WTC11 (cell line): Measurements from ENCODE around the gene AJAP1.

ENCODE experiments used
- AR ChIP-seq: fragments of 250-450 bp; sonication (Bioruptor Pico); IDR thresholded peaks from 2 replicates; pipeline ENCODE4 v1.9.0; 2021; ENCODE audit warnings: mild to moderate bottlenecking
- ATF1 ChIP-seq: sonication (generic); formaldehyde crosslinking; IDR thresholded peaks from 2 replicates; pipeline ENCODE4 v1.8.1; 2023; ENCODE audit warnings: mild to moderate bottlenecking, moderate library complexity, missing genetic modification reagents
- CBFB ChIP-seq: sonication (generic); formaldehyde crosslinking; IDR thresholded peaks from 2 replicates; pipeline ENCODE4 v1.8.1; 2022; ENCODE audit warnings: mild to moderate bottlenecking, low read depth, missing genetic modification reagents
- CTCF ChIP-seq: fragments of 200-600 bp; IDR thresholded peaks from 2 replicates; pipeline ENCODE4 v1.8.0; 2022; ENCODE audit warnings: antibody characterized with exemption
- E2F4 ChIP-seq: sonication (generic); formaldehyde crosslinking; IDR thresholded peaks from 2 replicates; pipeline ENCODE4 v1.8.1; 2022; ENCODE audit warnings: low read depth, mild to moderate bottlenecking, moderate library complexity, missing genetic modification reagents, borderline replicate concordance
- FOXK1 ChIP-seq: sonication (generic); formaldehyde crosslinking; IDR thresholded peaks from 2 replicates; pipeline ENCODE4 v1.8.0; 2022; ENCODE audit warnings: mild to moderate bottlenecking, moderate library complexity, missing genetic modification reagents
- GTF2I ChIP-seq: fragments of 250-450 bp; sonication (Bioruptor Pico); conservative IDR thresholded peaks from 2 replicates; pipeline ENCODE4 v1.4.0; 2021; ENCODE audit warnings: mild to moderate bottlenecking
- NFE2L1 ChIP-seq: sonication (generic); formaldehyde crosslinking; IDR thresholded peaks from 2 replicates; pipeline ENCODE4 v1.8.1; 2023; ENCODE audit warnings: missing genetic modification reagents
- NR2C2 ChIP-seq: sonication (generic); formaldehyde crosslinking; IDR thresholded peaks from 2 replicates; pipeline ENCODE4 v1.8.0; 2022; ENCODE audit warnings: mild to moderate bottlenecking, missing genetic modification reagents
- PRRX2 ChIP-seq: fragments of 250-450 bp; sonication (Bioruptor Pico); IDR thresholded peaks from 2 replicates; pipeline ENCODE4 v1.8.0; 2021; ENCODE audit warnings: mild to moderate bottlenecking
- ZNF121 ChIP-seq: sonication (generic); formaldehyde crosslinking; IDR thresholded peaks from 2 replicates; pipeline ENCODE4 v1.8.0; 2023; ENCODE audit warnings: missing genetic modification reagents
- TF ChIP-seq, protein P1 (sequence below): sonication (generic); formaldehyde crosslinking; IDR thresholded peaks from 2 replicates; pipeline ENCODE4 v1.8.0; 2022; ENCODE audit warnings: mild to moderate bottlenecking, missing genetic modification reagents
- TF ChIP-seq, protein P2 (sequence below): sonication (generic); formaldehyde crosslinking; IDR thresholded peaks from 2 replicates; pipeline ENCODE4 v1.8.0; 2022; ENCODE audit warnings: mild to moderate bottlenecking, missing genetic modification reagents
- TF ChIP-seq, protein P3 (sequence below): sonication (generic); formaldehyde crosslinking; IDR thresholded peaks from 2 replicates; pipeline ENCODE4 v1.8.1; 2023; ENCODE audit warnings: mild to moderate bottlenecking, missing genetic modification reagents, moderate library complexity

DNA sequence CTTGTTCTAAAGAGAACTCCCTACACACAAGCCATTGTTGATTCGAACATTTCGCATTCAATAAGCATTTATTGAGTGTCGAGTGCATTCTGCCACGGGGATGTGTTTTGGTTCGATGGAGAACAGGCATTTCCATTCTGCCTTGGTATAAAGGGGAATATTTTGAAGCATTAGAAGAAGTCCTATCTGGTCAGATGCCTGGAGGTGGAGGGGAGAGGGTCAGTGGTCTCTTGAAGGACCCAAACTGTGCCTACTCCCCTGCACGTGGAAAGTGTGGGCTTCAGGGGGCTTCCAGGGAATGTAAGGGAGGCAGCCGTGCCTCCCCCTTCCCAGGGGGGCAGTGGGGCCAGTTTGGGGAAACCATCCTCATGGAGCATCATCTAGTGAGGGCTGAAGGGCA, 8.3 kb downstream of the AJAP1 start:
- TF ChIP-seq CTCF, result no peak
- TF ChIP-seq, protein P1, sequence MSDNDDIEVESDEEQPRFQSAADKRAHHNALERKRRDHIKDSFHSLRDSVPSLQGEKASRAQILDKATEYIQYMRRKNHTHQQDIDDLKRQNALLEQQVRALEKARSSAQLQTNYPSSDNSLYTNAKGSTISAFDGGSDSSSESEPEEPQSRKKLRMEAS (CRISPR knock-in tag), result no peak
- TF ChIP-seq, protein P2, sequence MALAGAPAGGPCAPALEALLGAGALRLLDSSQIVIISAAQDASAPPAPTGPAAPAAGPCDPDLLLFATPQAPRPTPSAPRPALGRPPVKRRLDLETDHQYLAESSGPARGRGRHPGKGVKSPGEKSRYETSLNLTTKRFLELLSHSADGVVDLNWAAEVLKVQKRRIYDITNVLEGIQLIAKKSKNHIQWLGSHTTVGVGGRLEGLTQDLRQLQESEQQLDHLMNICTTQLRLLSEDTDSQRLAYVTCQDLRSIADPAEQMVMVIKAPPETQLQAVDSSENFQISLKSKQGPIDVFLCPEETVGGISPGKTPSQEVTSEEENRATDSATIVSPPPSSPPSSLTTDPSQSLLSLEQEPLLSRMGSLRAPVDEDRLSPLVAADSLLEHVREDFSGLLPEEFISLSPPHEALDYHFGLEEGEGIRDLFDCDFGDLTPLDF, result no peak
- no peak for TF ChIP-seq ZNF121 (CRISPR knock-in tag)
- TF ChIP-seq, protein P3, sequence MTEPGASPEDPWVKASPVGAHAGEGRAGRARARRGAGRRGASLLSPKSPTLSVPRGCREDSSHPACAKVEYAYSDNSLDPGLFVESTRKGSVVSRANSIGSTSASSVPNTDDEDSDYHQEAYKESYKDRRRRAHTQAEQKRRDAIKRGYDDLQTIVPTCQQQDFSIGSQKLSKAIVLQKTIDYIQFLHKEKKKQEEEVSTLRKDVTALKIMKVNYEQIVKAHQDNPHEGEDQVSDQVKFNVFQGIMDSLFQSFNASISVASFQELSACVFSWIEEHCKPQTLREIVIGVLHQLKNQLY, result no peak
- TF ChIP-seq NR2C2 (CRISPR knock-in tag), result no peak
- TF ChIP-seq E2F4 (CRISPR knock-in tag), result no peak
- no peak for TF ChIP-seq NFE2L1 (CRISPR knock-in tag)
- TF ChIP-seq ATF1 (CRISPR knock-in tag), result no peak
- TF ChIP-seq AR (CRISPR knock-in tag), result no peak
- no peak for TF ChIP-seq PRRX2 (CRISPR knock-in tag)
- TF ChIP-seq CBFB (CRISPR knock-in tag), result no peak
- TF ChIP-seq FOXK1 (CRISPR knock-in tag), result no peak
- no peak for TF ChIP-seq GTF2I (CRISPR knock-in tag)
